Gastroesophageal sphincter (tissue), 4 donors: ENCODE results near the gene NEDD8. TPM values are rescaled to one million over a fixed set of nuclear protein-coding genes. Genes with fewer than 3 reads are reported as not detected.

ENCODE experiments used
- ATAC-seq: fragments of 150-250 bp; one replicate; pipeline ENCODE4 v1.9.1; 2016; ENCODE audit warnings: mild to moderate bottlenecking, moderate library complexity
- H3K27ac ChIP-seq, 4 donors: fragments of 200-600 bp; sonication (generic) in 3 of 4; 1 replicate in 3 of 4; 2 replicates in 1 of 4; pipeline ENCODE4 v1.5.1; 2016 to 2019
- H3K27me3 ChIP-seq: fragments of 200-600 bp; sonication (generic); one replicate; pipeline ENCODE4 v1.5.1; 2019
- H3K36me3 ChIP-seq, 2 donors: fragments of 200-600 bp; sonication (generic); one replicate each; pipeline ENCODE4 v1.5.1; 2019; ENCODE audit warnings: control low read depth in 1 of 2
- H3K4me1 ChIP-seq, 3 donors: fragments of 200-600 bp; sonication (generic); 1 replicate in 2 of 3; 2 replicates in 1 of 3; pipeline ENCODE4 v1.5.1; 2016 to 2019; ENCODE audit warnings: control low read depth in 2 of 3
- H3K4me3 ChIP-seq, 2 donors: fragments of 200-600 bp; sonication (generic); one replicate each; pipeline ENCODE4 v1.5.1; 2019; ENCODE audit warnings: mild to moderate bottlenecking in 1 of 2, moderate library complexity in 1 of 2
- H3K9me3 ChIP-seq, 3 donors: fragments of 200-600 bp; sonication (generic); one replicate each; pipeline ENCODE4 v1.5.1; 2017 to 2019; ENCODE audit warnings: control low read depth in 2 of 3
- EP300 ChIP-seq: sonication (generic); formaldehyde crosslinking; IDR thresholded peaks from one replicate; pipeline ENCODE4 v1.6.1; 2017; ENCODE audit warnings: antibody characterized with exemption, mild to moderate bottlenecking
- POLR2A ChIP-seq, 2 donors: fragments of 450-650 bp; IDR thresholded peaks; one replicate each; pipeline ENCODE4 v1.6.1; 2017; ENCODE audit warnings: antibody characterized with exemption in 2 of 2, mild to moderate bottlenecking in 2 of 2, moderate library complexity in 1 of 2
- POLR2AphosphoS5 ChIP-seq: sonication (generic); formaldehyde crosslinking; IDR thresholded peaks from one replicate; pipeline ENCODE4 v1.6.1; 2017; ENCODE audit warnings: antibody characterized with exemption
- whole genome bisulfite sequencing, 2 donors: methylation state at CpG; one replicate each; pipeline ENCODE4 v1.1.5; 2018; ENCODE audit warnings: low coverage in 1 of 2; 5-methylcytosine and 5-hydroxymethylcytosine counted together
- total RNA-seq, 4 donors: library from RNA; depleted of rRNA; stranded (reverse); fragments of >200 nt; gene quantifications; one replicate each; pipeline ENCODE4 v1.1.0, GENCODE V29; 2016
- TF ChIP-seq, protein P1 (sequence below), 4 experiments: fragments of 200-600 bp in 2 of 4; fragments of 450-650 bp in 2 of 4; sonication (generic) in 1 of 4; IDR thresholded peaks; one replicate each; pipeline ENCODE4 v1.5.1; 2017 to 2019; ENCODE audit warnings: antibody characterized with exemption in 4 of 4, mild to moderate bottlenecking in 2 of 4, moderate library complexity in 2 of 4

The NEDD8 gene
- total RNA-seq, 4 donors from 2014 or later, result 136 to 193 (median 168) TPM

DNA sequence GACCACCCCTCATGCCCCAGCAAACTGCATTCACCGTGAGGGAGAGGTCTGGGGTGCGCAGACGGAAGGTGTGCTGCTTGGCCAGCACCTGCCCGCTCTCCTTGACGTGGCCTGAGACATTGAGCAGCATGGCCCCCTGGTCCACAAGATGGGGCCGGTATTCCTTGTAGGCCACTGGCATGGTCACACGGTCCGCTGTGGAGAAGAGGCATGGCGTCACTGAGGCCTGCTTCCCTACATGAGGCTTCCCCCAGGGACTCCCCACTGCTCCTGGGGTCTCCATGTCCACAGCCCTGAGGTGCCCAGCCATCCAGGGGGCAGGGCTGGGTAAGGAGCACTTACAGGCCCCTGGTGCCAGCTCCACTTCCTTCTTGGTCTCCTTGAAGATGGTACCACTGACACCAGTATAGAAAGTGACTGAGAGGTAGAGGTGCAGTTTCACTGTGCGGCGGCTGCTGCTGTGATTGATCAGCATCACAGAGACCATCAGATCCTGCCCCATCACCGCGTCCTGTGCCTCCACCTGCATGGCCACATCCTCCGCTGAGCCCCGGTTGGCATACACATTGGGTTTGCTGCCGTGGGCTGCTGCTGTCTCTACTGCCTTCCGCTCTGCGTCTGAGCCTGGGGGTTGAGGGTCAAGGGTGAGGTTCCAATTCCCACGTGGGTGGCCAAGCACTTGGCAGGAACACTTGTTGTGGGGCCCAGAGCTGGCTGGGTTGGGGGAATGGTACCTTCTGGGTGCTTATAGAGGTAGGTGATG lies 22.6 kb upstream of the NEDD8 start:
- ATAC-seq, result no peak
- H3K36me3 ChIP-seq, result peaks cover 0 to 26% of the 10 kb centered on the region in 2 donors
- WGBS, 2 donors, result 100% methylated on average over 2 to 3 of the region's 19 CpGs
- no peaks in the 10 kb centered on the region for H3K27me3 ChIP-seq
- H3K4me1 ChIP-seq, result peaks cover 0 to 9% (median 0%) of the 10 kb centered on the region in 3 donors
- no peaks in the 10 kb centered on the region for H3K9me3 ChIP-seq
- H3K4me3 ChIP-seq, result no peak overlapping the region
- H3K27ac ChIP-seq, result no peak overlapping the region
- TF ChIP-seq, protein P1, sequence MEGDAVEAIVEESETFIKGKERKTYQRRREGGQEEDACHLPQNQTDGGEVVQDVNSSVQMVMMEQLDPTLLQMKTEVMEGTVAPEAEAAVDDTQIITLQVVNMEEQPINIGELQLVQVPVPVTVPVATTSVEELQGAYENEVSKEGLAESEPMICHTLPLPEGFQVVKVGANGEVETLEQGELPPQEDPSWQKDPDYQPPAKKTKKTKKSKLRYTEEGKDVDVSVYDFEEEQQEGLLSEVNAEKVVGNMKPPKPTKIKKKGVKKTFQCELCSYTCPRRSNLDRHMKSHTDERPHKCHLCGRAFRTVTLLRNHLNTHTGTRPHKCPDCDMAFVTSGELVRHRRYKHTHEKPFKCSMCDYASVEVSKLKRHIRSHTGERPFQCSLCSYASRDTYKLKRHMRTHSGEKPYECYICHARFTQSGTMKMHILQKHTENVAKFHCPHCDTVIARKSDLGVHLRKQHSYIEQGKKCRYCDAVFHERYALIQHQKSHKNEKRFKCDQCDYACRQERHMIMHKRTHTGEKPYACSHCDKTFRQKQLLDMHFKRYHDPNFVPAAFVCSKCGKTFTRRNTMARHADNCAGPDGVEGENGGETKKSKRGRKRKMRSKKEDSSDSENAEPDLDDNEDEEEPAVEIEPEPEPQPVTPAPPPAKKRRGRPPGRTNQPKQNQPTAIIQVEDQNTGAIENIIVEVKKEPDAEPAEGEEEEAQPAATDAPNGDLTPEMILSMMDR (IDR thresholded peaks at IDR 0.05), result no peak
- TF ChIP-seq EP300 (no peak), POLR2A (IDR thresholded peaks at IDR 0.05) (no peak), POLR2AphosphoS5 (no peak)

DNA sequence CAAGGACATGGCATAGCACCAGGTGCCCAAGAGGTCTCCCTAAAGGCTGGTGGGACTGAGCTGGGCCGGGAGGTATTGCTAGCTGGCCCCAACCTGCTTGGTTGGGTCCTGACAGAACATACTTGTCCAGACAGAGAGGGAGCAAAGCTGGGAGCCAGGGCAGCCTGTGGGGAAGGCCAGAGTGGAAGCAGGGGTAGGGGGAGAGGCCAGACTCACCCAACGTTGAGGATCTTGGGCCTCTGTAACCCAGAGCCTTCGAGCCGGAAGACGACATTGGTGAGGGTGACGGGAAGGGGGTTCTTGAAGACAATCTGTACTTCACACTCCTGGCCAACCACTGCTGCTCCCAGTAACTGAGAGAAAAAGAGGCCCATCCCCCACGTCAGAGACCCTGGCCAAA lies 21.8 kb upstream of the NEDD8 start:
- Histone ChIP-seq H3K27ac (no peak overlapping the region), H3K4me1 (peaks cover 0 to 3% (median 0%) of the 10 kb centered on the region in 3 donors), H3K4me3 (no peak overlapping the region), H3K36me3 (peaks cover 0 to 26% of the 10 kb centered on the region in 2 donors), H3K9me3 (no peaks in the 10 kb centered on the region), H3K27me3 (no peaks in the 10 kb centered on the region)
- TF ChIP-seq POLR2AphosphoS5, result no peak
- no peak for TF ChIP-seq EP300
- no peak for TF ChIP-seq POLR2A (IDR thresholded peaks at IDR 0.05)
- TF ChIP-seq, protein P1 (IDR thresholded peaks at IDR 0.05), result no peak
- ATAC-seq, result no peak
- WGBS, 2 donors, result 67% methylated on average over 6 of the region's 7 CpGs; no CpG with 5 or more reads in 1 of the 2 donors

DNA sequence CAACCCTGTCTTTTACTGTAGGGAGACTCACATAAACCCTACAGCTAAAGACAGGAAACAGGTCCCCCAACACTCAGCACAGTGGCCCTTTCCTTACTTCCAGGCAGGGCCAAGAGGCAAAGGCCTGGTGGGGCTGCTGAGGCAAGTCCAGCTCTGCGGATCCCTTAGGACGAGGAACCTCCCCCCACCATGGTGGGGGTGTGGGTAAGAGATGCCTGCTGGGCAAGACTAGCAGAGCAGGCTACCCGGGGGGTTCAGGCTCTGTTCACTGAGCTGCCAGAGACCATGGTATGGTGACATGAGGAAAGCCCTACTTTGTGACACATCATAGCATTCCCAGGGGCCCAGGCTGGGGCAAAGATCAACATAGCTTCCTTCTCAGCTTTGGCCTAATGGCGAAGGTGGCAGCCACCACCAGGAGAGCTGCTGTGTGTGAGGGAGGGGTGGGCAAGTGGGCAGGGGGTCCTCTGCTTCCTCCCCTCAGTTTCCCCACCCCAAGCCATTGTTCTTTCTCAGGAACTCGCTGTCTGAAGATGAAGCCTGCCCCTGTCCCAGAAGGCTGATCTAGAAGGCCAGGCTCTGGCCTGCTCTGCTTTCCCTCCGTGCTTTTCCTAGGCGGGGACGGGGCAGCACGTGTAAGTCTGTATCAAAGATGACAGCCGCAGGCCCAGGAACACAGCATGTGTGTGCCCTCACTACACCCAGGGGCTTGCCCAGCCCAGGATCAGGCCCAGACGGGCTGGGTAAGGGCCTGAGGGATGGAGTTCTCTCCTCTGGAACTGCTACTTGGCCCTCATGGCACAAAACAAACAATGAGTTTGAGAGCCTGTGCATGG lies 20.3 kb upstream of the NEDD8 start:
- no peaks in the 10 kb centered on the region for H3K27me3 ChIP-seq
- WGBS, 2 donors, result 40% methylated on average over 1 of the region's 11 CpGs; no CpG with 5 or more reads in 1 of the 2 donors
- TF ChIP-seq EP300 (no peak), POLR2A (IDR thresholded peaks at IDR 0.05) (no peak), POLR2AphosphoS5 (no peak)
- TF ChIP-seq, protein P1 (IDR thresholded peaks at IDR 0.05), result no peak

DNA sequence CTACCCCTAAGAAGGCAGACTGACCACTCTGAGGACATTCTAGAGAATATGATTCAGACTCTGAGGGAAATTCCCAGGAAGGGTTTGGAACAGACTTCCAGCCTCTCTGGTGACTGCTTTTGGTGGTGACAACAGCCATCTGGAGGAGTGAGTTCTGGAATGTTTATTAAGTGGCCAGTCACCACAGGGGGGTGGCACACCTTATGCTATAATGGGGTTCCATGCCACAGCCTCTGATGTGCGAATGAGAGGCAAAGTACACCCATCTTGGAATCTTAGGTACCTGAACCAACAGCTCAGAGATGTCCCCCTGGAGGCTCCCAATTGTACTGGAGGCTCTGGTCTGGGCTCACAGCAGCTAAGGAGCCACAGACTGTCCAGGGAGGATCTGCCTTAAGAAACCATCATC lies 19.7 kb upstream of the NEDD8 start:
- TF ChIP-seq EP300, result no peak
- TF ChIP-seq, protein P1 (IDR thresholded peaks at IDR 0.05), result no peak
- TF ChIP-seq POLR2A (IDR thresholded peaks at IDR 0.05), result no peak
- TF ChIP-seq POLR2AphosphoS5, result no peak
- Histone ChIP-seq H3K36me3 (peaks cover 0 to 26% of the 10 kb centered on the region in 2 donors), H3K27ac (no peak overlapping the region), H3K9me3 (no peaks in the 10 kb centered on the region), H3K27me3 (no peaks in the 10 kb centered on the region), H3K4me1 (no peaks in the 10 kb centered on the region), H3K4me3 (no peak overlapping the region)
- WGBS, 2 donors, result 100% methylated on average over 1 of the region's 1 CpG; no CpG with 5 or more reads in 1 of the 2 donors
- ATAC-seq, result no peak

More for the DNA sequence above, 20.3 kb upstream of the NEDD8 start:
- H3K27ac ChIP-seq, result no peak overlapping the region
- H3K9me3 ChIP-seq, result no peaks in the 10 kb centered on the region
- H3K4me1 ChIP-seq, result no peaks in the 10 kb centered on the region
- ATAC-seq, result no peak
- no peak overlapping the region for H3K4me3 ChIP-seq
- H3K36me3 ChIP-seq, result peaks cover 0 to 26% of the 10 kb centered on the region in 2 donors
